ENCODE results near the gene ZNF654. TPM values are rescaled to one million over a fixed set of nuclear protein-coding genes. Genes with fewer than 3 reads are reported as not detected.
A peak's percentile ranks its signal among the peaks of the same experiment; 100 is the strongest.

ZNF654 gene
- total and polyA plus RNA-seq, 11 donors, result 2.4 to 15.9 (median 8.7) TPM

DNA sequence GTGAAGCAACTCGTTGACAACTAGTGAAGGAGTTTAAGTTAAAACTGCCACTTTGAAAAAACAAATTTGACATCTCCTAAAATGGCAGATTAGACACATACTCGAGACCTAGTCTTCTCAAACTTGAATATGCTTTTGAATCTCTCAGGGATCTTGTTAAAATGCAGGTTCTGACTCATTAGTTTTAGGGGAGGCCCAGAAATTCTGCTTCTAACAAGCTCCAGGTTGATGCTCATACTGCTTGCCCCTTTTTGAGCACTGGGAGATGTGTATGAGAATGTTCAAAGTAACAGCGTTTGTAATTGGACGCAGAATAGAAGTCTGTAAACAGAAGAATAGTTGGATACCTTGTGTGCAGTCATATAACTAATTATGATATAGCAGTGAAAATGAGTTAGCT is 92.3 kb downstream of the ZNF654 start:
- peaks cover 2 to 35% (median 18%) of the 10 kb centered on the region in 12 donors for H3K4me1 ChIP-seq
- intact Hi-C loops (cut with DNase I), result no loop called here

DNA sequence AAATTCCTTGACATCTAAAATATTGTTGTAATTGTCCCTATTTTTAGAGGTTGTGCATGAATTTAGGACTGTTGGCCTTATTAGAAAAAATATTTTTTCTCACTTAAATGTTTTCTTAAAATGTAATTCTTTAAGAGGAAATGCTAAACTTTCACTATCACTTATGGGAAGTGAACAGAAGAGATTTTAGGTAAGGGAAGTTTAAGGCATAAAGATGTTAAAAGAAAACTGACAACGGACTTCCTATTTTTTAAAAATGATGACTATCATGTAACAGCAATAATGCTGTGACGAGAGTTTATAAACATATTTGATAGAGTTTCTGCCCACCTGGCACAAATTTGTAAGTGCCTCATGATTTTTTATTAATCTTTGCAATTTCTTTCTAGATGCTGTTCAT is 93.8 kb downstream of the ZNF654 start:
- intact Hi-C loops (cut with DNase I), result no loop called here
- TF ChIP-seq, protein P1, sequence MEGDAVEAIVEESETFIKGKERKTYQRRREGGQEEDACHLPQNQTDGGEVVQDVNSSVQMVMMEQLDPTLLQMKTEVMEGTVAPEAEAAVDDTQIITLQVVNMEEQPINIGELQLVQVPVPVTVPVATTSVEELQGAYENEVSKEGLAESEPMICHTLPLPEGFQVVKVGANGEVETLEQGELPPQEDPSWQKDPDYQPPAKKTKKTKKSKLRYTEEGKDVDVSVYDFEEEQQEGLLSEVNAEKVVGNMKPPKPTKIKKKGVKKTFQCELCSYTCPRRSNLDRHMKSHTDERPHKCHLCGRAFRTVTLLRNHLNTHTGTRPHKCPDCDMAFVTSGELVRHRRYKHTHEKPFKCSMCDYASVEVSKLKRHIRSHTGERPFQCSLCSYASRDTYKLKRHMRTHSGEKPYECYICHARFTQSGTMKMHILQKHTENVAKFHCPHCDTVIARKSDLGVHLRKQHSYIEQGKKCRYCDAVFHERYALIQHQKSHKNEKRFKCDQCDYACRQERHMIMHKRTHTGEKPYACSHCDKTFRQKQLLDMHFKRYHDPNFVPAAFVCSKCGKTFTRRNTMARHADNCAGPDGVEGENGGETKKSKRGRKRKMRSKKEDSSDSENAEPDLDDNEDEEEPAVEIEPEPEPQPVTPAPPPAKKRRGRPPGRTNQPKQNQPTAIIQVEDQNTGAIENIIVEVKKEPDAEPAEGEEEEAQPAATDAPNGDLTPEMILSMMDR (IDR thresholded peaks at IDR 0.05), result no peak
- TF ChIP-seq POLR2A (IDR thresholded peaks at IDR 0.05), result no peak
- H3K9me3 ChIP-seq, result no peaks in the 10 kb centered on the region
- WGBS, 4 donors, result 78 to 87% (median 80%) methylated on average over 2 of the region's 2 CpGs
- ATAC-seq, result no peak
- peaks cover 2 to 46% (median 26%) of the 10 kb centered on the region in 12 donors for H3K4me1 ChIP-seq
- H3K36me3 ChIP-seq, result peaks cover 0 to 49% (median 46%) of the 10 kb centered on the region in 9 donors
- no peaks in the 10 kb centered on the region for H3K27me3 ChIP-seq
- no peak overlapping the region for H3K4me3 ChIP-seq
- peak overlapping the region in 1 of 12 donors; percentile 33 for H3K27ac ChIP-seq
- no peak for DNase-seq

More for the DNA sequence above, 92.3 kb downstream of the ZNF654 start:
- no peaks in the 10 kb centered on the region for H3K9me3 ChIP-seq
- H3K27ac ChIP-seq, result peak overlapping the region in 3 of 12 donors; percentile 93 to 98 (median 93)
- TF ChIP-seq, protein P1 (IDR thresholded peaks at IDR 0.05), result no peak
- TF ChIP-seq POLR2A (IDR thresholded peaks at IDR 0.05), result no peak
- DNase-seq (no peak), ATAC-seq (no peak)
- no peaks in the 10 kb centered on the region for H3K27me3 ChIP-seq
- peaks cover 0 to 35% (median 32%) of the 10 kb centered on the region in 9 donors for H3K36me3 ChIP-seq
- peak overlapping the region in 9 of 12 donors; percentile 66 to 95 (median 88) for H3K4me3 ChIP-seq
- WGBS, 4 donors, result 45 to 56% (median 50%) methylated on average over 4 of the region's 4 CpGs

DNA sequence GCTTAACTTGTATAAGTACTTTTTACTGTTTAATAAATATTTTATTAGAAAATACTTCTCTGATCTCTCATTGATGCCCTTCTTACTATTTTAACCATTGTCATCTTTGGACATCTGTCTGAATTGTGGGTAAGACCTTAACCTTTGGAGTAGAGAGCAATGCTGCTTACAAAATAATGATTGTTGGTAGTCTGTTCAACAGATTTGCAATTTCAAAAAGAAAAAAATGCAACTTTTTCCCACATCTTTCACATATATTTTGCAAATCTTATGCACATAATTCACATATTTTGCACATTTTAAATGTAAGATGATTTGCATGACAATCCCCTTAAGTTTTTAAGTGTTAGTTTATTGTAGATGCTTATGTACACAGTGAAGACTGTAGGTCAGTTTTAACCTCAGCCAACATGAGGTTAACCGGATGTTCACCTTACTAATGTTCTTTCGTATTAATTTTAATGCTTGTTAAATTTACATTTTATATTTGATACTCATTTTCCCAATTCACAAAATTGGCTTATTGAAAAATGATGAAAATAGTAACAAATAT is 107.4 kb downstream of the ZNF654 start:
- Histone ChIP-seq H3K4me1 (no peaks in the 10 kb centered on the region), H3K9me3 (no peaks in the 10 kb centered on the region), H3K36me3 (peaks cover 0 to 25% (median 8%) of the 10 kb centered on the region in 9 donors), H3K27me3 (no peaks in the 10 kb centered on the region), H3K4me3 (no peak overlapping the region), H3K27ac (no peak overlapping the region)
- WGBS, 4 donors, result 96 to 98% (median 97%) methylated on average over 2 of the region's 2 CpGs
- ATAC-seq (no peak), DNase-seq (no peak)
- intact Hi-C loops (cut with DNase I), result no loop called here
- TF ChIP-seq, protein P1 (IDR thresholded peaks at IDR 0.05), result no peak
- no peak for TF ChIP-seq POLR2A (IDR thresholded peaks at IDR 0.05)

DNA sequence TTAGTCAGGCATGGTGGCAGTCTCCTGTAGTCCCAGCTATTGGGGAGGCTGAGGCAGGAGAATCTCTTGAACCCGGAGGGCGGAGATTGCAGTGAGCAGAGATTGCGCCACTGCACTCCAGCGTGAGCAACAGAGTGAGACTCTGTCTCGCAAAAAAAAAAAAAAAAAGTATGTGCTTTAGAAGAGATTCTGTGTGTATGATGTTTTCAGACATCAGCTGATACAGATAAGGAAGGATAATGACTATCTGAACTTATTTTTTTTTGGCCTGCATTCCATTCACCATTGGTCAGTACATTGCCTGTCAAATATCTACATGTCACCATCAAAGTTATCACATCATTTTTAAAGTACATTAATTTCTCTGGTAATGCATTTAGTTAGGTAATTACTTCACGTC is 108.1 kb downstream of the ZNF654 start:
- intact Hi-C loops (cut with DNase I), result no loop called here

More for the DNA sequence above, 108.1 kb downstream of the ZNF654 start:
- no peak for TF ChIP-seq POLR2A (IDR thresholded peaks at IDR 0.05)
- TF ChIP-seq, protein P1 (IDR thresholded peaks at IDR 0.05), result no peak
- no peaks in the 10 kb centered on the region for H3K27me3 ChIP-seq
- no peak for ATAC-seq
- no peak overlapping the region for H3K4me3 ChIP-seq
- WGBS, 4 donors, result 90 to 94% (median 93%) methylated on average over 6 of the region's 6 CpGs
- no peaks in the 10 kb centered on the region for H3K9me3 ChIP-seq
- no peak overlapping the region for H3K27ac ChIP-seq
- H3K36me3 ChIP-seq, result peaks cover 0 to 19% (median 3%) of the 10 kb centered on the region in 9 donors
- no peaks in the 10 kb centered on the region for H3K4me1 ChIP-seq
- no peak for DNase-seq

Data from heart left ventricle (tissue), 16 donors.